ENCODE data around the gene ARL15. TPM values are rescaled to one million over a fixed set of nuclear protein-coding genes. Genes with fewer than 3 reads are reported as not detected.

The ARL15 gene
- total RNA-seq, 1 experiment from 2014 or later = 6.9 TPM

DNA sequence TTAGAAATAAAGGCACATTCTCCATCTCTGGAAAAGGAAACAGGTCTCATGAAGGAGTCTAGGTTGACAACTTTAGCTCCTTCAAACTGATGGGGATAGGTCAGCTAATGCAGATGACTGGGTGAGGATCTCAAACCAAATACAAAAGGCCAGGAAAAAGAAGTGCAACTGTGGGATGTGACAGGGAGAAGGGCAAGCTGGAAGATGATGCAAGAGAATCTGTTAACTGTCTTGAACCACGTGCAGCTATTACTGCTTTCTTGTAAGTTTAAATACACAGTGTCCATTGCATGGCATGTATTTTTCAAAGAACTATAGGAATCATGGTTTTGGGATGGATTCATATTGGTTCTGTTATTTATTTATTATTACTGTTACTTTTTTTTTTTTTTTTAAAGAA lies 418.1 kb downstream of the ARL15 start:
- no peak overlapping the region for H2AFZ ChIP-seq (ENCODE audit: low read length)
- intact Hi-C loops (cut with micrococcal nuclease) = no loop called here
- H3K4me1 ChIP-seq (ENCODE audit: insufficient read depth, low read length) = no peaks in the 10 kb centered on the region
- H3K36me3 ChIP-seq (ENCODE audit: low read depth, low read length) = no peaks in the 10 kb centered on the region
- H3K27me3 ChIP-seq (ENCODE audit: low read length) = no peaks in the 10 kb centered on the region
- no peaks in the 10 kb centered on the region for H3F3A ChIP-seq (ENCODE audit: low read length, unreplicated experiment)
- no peaks in the 10 kb centered on the region for H3K9me3 ChIP-seq (ENCODE audit: low read length)
- H3K4me2 ChIP-seq (ENCODE audit: low read length) = no peak overlapping the region
- H3K27ac ChIP-seq (ENCODE audit: low read length) = no peak overlapping the region
- H3K9ac ChIP-seq (ENCODE audit: low read length) = no peak overlapping the region
- no TSS peak for BruUV-seq (replicated peaks)
- no peaks in the 10 kb centered on the region for H3K9me2 ChIP-seq (replicated peaks; ENCODE audit: low read length)
- no peak for DNase-seq
- ChIA-PET CTCF (interaction anchor here (0.7 kb wide), 1 partner anchor 321 kb away, joined by 4 read pairs; no protein-coding TSS in a partner anchor), POLR2A (ENCODE audit: unreplicated experiment) (no interaction called here)
- no peak for ATAC-seq
- H3K79me2 ChIP-seq (ENCODE audit: low read length) = no peaks in the 10 kb centered on the region
- TF ChIP-seq, protein P1, sequence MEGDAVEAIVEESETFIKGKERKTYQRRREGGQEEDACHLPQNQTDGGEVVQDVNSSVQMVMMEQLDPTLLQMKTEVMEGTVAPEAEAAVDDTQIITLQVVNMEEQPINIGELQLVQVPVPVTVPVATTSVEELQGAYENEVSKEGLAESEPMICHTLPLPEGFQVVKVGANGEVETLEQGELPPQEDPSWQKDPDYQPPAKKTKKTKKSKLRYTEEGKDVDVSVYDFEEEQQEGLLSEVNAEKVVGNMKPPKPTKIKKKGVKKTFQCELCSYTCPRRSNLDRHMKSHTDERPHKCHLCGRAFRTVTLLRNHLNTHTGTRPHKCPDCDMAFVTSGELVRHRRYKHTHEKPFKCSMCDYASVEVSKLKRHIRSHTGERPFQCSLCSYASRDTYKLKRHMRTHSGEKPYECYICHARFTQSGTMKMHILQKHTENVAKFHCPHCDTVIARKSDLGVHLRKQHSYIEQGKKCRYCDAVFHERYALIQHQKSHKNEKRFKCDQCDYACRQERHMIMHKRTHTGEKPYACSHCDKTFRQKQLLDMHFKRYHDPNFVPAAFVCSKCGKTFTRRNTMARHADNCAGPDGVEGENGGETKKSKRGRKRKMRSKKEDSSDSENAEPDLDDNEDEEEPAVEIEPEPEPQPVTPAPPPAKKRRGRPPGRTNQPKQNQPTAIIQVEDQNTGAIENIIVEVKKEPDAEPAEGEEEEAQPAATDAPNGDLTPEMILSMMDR (conservative IDR thresholded peaks at IDR 0.05; ENCODE audit: low read depth, low read length) = no peak
- TF ChIP-seq EZH2phosphoT487 (IDR thresholded peaks at IDR 0.05; ENCODE audit: borderline replicate concordance, low read length) (no peak), EZH2 (IDR thresholded peaks at IDR 0.05; ENCODE audit: low read length, unreplicated experiment) (no peak)
- no peak overlapping the region for H3K4me3 ChIP-seq (ENCODE audit: low read length)
- H4K20me1 ChIP-seq (ENCODE audit: low read length) = no peaks in the 10 kb centered on the region

DNA sequence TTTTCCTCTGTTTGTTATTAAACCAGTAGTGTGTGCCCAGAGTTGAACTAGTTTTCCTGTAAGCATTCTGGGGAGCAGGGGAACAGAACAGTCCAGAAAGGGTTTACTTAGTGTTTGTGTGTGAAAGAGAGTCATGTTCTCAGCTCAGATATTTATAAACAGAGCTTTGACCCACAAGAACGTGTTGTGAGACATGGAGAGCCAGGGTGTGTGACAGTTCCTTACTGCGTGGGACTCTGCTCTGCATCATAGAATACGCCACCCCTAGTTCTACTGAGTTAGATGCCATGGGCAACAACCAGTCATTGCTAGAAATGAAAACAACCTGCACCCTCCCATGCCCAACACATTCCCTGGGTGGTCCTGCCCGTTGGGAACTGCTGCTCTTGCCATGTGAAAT lies 419.2 kb downstream of the ARL15 start:
- Histone ChIP-seq H3K9me2 (replicated peaks; ENCODE audit: low read length) (no peaks in the 10 kb centered on the region), H3K4me2 (ENCODE audit: low read length) (no peak overlapping the region), H3K27ac (ENCODE audit: low read length) (no peak overlapping the region), H3F3A (ENCODE audit: low read length, unreplicated experiment) (no peaks in the 10 kb centered on the region), H2AFZ (ENCODE audit: low read length) (no peak overlapping the region), H3K9me3 (ENCODE audit: low read length) (no peaks in the 10 kb centered on the region), H4K20me1 (ENCODE audit: low read length) (no peaks in the 10 kb centered on the region), H3K4me1 (ENCODE audit: insufficient read depth, low read length) (no peaks in the 10 kb centered on the region), H3K27me3 (ENCODE audit: low read length) (no peaks in the 10 kb centered on the region), H3K9ac (ENCODE audit: low read length) (no peak overlapping the region), H3K79me2 (ENCODE audit: low read length) (no peaks in the 10 kb centered on the region), H3K4me3 (ENCODE audit: low read length) (no peak overlapping the region), H3K36me3 (ENCODE audit: low read depth, low read length) (no peaks in the 10 kb centered on the region)
- TF ChIP-seq, protein P1 (conservative IDR thresholded peaks at IDR 0.05; ENCODE audit: low read depth, low read length) = no peak
- TF ChIP-seq EZH2phosphoT487 (IDR thresholded peaks at IDR 0.05; ENCODE audit: borderline replicate concordance, low read length) (no peak), EZH2 (IDR thresholded peaks at IDR 0.05; ENCODE audit: low read length, unreplicated experiment) (no peak)
- no peak for DNase-seq
- no TSS peak for BruUV-seq (replicated peaks)
- ATAC-seq = no peak
- intact Hi-C loops (cut with micrococcal nuclease) = no loop called here
- CTCF ChIA-PET = no interaction called here
- POLR2A ChIA-PET (ENCODE audit: unreplicated experiment) = no interaction called here

DNA sequence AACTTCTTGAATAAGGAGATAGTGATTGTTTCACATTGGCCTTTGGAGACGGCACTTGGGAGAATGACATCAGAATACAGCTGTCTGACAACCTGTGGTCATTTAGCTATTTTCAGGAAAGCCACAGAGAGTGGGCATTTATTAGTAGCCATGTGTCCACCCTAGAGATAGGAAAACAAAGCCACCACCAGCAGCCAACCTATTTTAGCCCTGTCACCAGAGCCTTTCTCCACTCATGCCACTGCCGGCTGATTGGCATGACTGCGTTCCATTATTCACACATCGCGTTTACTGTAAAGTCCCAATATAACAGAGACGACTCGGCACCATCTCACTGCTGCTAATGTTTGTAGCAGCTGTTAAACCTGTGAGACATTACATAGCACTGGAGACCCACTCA lies 419.9 kb downstream of the ARL15 start:
- Histone ChIP-seq H3K27ac (ENCODE audit: low read length) (no peak overlapping the region), H3F3A (ENCODE audit: low read length, unreplicated experiment) (no peaks in the 10 kb centered on the region), H3K9ac (ENCODE audit: low read length) (no peak overlapping the region), H3K79me2 (ENCODE audit: low read length) (no peaks in the 10 kb centered on the region), H2AFZ (ENCODE audit: low read length) (no peak overlapping the region), H3K4me2 (ENCODE audit: low read length) (no peak overlapping the region), H4K20me1 (ENCODE audit: low read length) (no peaks in the 10 kb centered on the region), H3K36me3 (ENCODE audit: low read depth, low read length) (no peaks in the 10 kb centered on the region), H3K9me3 (ENCODE audit: low read length) (no peaks in the 10 kb centered on the region), H3K9me2 (replicated peaks; ENCODE audit: low read length) (no peaks in the 10 kb centered on the region), H3K4me1 (ENCODE audit: insufficient read depth, low read length) (no peaks in the 10 kb centered on the region), H3K4me3 (ENCODE audit: low read length) (no peak overlapping the region), H3K27me3 (ENCODE audit: low read length) (no peaks in the 10 kb centered on the region)
- intact Hi-C loops (cut with micrococcal nuclease) = no loop called here
- ATAC-seq = no peak
- ChIA-PET POLR2A (ENCODE audit: unreplicated experiment) (no interaction called here), CTCF (no interaction called here)
- no peak for TF ChIP-seq EZH2 (IDR thresholded peaks at IDR 0.05; ENCODE audit: low read length, unreplicated experiment)
- TF ChIP-seq, protein P1 (conservative IDR thresholded peaks at IDR 0.05; ENCODE audit: low read depth, low read length) = no peak
- TF ChIP-seq EZH2phosphoT487 (IDR thresholded peaks at IDR 0.05; ENCODE audit: borderline replicate concordance, low read length) = no peak
- no peak for DNase-seq
- no TSS peak for BruUV-seq (replicated peaks)

Measured in PC-3 (cell line).